Measurements from ENCODE around the gene TTLL5.

- TF ChIP-seq CTCF (IDR thresholded peaks at IDR 0.05) (peak; percentile 70 to 81 (median 77)), POLR2A (IDR thresholded peaks at IDR 0.05) (no peak)
Observed at GRCh38 chr14:75982266-75983018, 321.4 kb downstream of the TTLL5 start.

Measured in tibial nerve (tissue), 3 donors.